ENCODE results near the gene TNRC6B.

Gene TNRC6B

GRCh38 chr22:40334899-40335298 lies 157.2 kb downstream of the TNRC6B start:
- H3K27ac ChIP-seq, result no peak overlapping the region
- TF ChIP-seq CTCF (conservative IDR thresholded peaks at IDR 0.05), result no peak

GRCh38 chr22:40335358-40335757 lies 157.6 kb downstream of the TNRC6B start:
- H3K27ac ChIP-seq, result no peak overlapping the region
- TF ChIP-seq CTCF (conservative IDR thresholded peaks at IDR 0.05), result no peak

- no peak overlapping the region for H3K27ac ChIP-seq
- TF ChIP-seq CTCF (conservative IDR thresholded peaks at IDR 0.05), result no peak
These were observed 162.3 kb downstream of the TNRC6B start for GRCh38 chr22:40340044-40340443.

- no peak overlapping the region for H3K27ac ChIP-seq
- TF ChIP-seq CTCF (conservative IDR thresholded peaks at IDR 0.05), result no peak
These were observed 163.9 kb downstream of the TNRC6B start for GRCh38 chr22:40341604-40342003.

- H3K27ac ChIP-seq, result no peak overlapping the region
- no peak for TF ChIP-seq CTCF (conservative IDR thresholded peaks at IDR 0.05)
These were observed 164.8 kb downstream of the TNRC6B start for GRCh38 chr22:40342521-40342920.

GRCh38 chr22:40345271-40345670 lies 167.5 kb downstream of the TNRC6B start:
- no peak for TF ChIP-seq CTCF (conservative IDR thresholded peaks at IDR 0.05)
- peak overlapping the region; percentile 89 for H3K27ac ChIP-seq

GRCh38 chr22:40345815-40346184 lies 168.1 kb downstream of the TNRC6B start:
- peak overlapping the region; percentile 89 for H3K27ac ChIP-seq
- TF ChIP-seq CTCF (conservative IDR thresholded peaks at IDR 0.05), result no peak

Data from VCaP (cell line).